HEK293 (cell line): ENCODE measurements around the gene CADM1.

Experiments used
- KLF16 ChIP-seq: fragments of 450-650 bp; formaldehyde crosslinking; IDR thresholded peaks from 2 replicates; pipeline ENCODE4 v1.5.1; 2017; ENCODE audit warnings: missing biosample characterization, missing genetic modification characterization
- PRDM1 ChIP-seq: fragments of 450-650 bp; formaldehyde crosslinking; IDR thresholded peaks from 2 replicates; pipeline ENCODE4; 2016; ENCODE audit warnings: missing biosample characterization, missing genetic modification characterization
- PRDM10 ChIP-seq: fragments of 450-650 bp; formaldehyde crosslinking; IDR thresholded peaks from 2 replicates; pipeline ENCODE4 v1.5.1; 2016; ENCODE audit warnings: missing biosample characterization, missing genetic modification characterization
- TCF7L2 ChIP-seq: IDR thresholded peaks from 2 replicates; pipeline ENCODE4 v1.6.1; 2011; ENCODE audit warnings: low read depth, mild to moderate bottlenecking, inconsistent platforms, low read length, moderate library complexity, borderline replicate concordance
- YY1 ChIP-seq: fragments of 450-650 bp; formaldehyde crosslinking; IDR thresholded peaks from 2 replicates; pipeline ENCODE4 v1.5.1; 2018; ENCODE audit warnings: missing biosample characterization, missing genetic modification characterization
- ZBTB26 ChIP-seq: fragments of 450-650 bp; formaldehyde crosslinking; optimal IDR thresholded peaks from 2 replicates; pipeline ENCODE3; 2016; ENCODE audit warnings: missing biosample characterization, mild to moderate bottlenecking, missing genetic modification characterization
- ZNF266 ChIP-seq: fragments of 450-650 bp; formaldehyde crosslinking; IDR thresholded peaks from 2 replicates; pipeline ENCODE4 v1.5.1; 2016; ENCODE audit warnings: missing biosample characterization, missing genetic modification characterization, low read depth
- ZNF513 ChIP-seq: fragments of 450-650 bp; IDR thresholded peaks from 2 replicates; pipeline ENCODE4 v1.5.1; 2018; ENCODE audit warnings: missing biosample characterization, missing genetic modification characterization
- ZNF626 ChIP-seq: fragments of 450-650 bp; sonication (Bioruptor Pico); formaldehyde crosslinking; IDR thresholded peaks from 2 replicates; pipeline ENCODE4 v1.5.1; 2018; ENCODE audit warnings: missing biosample characterization, missing genetic modification characterization, inconsistent platforms
- ZNF707 ChIP-seq: fragments of 450-650 bp; formaldehyde crosslinking; IDR thresholded peaks from 2 replicates; pipeline ENCODE4 v1.5.1; 2016; ENCODE audit warnings: missing biosample characterization, missing genetic modification characterization
- TF ChIP-seq, protein P1 (sequence below): fragments of 450-650 bp; formaldehyde crosslinking; IDR thresholded peaks from 2 replicates; pipeline ENCODE4 v1.5.1; 2016; ENCODE audit warnings: missing biosample characterization, missing genetic modification characterization
- TF ChIP-seq, protein P2 (sequence below): fragments of 450-650 bp; formaldehyde crosslinking; IDR thresholded peaks from 2 replicates; pipeline ENCODE4 v1.5.1; 2016; ENCODE audit warnings: missing biosample characterization, missing genetic modification characterization
- TF ChIP-seq, protein P3 (sequence below): fragments of 450-650 bp; formaldehyde crosslinking; conservative IDR thresholded peaks from 2 replicates; pipeline ENCODE4 v1.5.1; 2016; ENCODE audit warnings: low read depth, missing biosample characterization, missing genetic modification characterization
- TF ChIP-seq, protein P4 (sequence below): fragments of 450-650 bp; formaldehyde crosslinking; IDR thresholded peaks from 2 replicates; pipeline ENCODE4 v1.5.1; 2016; ENCODE audit warnings: missing biosample characterization, missing genetic modification characterization

DNA sequence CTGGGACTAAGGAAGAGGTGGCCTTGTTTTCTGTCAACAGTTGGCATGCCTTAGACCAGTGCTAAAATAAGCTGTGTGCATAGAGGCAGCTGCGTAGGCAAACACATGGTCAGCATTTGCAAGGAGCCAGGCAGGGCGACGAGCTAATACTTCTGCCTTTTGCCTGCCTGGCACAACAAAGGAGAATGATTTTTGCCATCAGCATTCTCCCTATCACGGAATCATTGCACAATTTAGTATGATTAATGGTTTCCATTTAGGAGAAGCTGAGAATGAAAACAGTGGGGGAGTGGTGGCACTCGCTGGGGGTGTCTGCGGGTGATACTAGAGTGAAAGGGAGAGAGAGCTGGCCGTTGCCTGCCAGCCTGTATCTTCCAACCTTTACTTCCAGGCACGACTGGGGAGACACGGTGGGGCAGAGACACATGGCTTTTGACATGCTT, 336.0 kb downstream of the CADM1 start:
- no peak for TF ChIP-seq ZBTB26 (tag by site-specific recombination)
- TF ChIP-seq, protein P1, sequence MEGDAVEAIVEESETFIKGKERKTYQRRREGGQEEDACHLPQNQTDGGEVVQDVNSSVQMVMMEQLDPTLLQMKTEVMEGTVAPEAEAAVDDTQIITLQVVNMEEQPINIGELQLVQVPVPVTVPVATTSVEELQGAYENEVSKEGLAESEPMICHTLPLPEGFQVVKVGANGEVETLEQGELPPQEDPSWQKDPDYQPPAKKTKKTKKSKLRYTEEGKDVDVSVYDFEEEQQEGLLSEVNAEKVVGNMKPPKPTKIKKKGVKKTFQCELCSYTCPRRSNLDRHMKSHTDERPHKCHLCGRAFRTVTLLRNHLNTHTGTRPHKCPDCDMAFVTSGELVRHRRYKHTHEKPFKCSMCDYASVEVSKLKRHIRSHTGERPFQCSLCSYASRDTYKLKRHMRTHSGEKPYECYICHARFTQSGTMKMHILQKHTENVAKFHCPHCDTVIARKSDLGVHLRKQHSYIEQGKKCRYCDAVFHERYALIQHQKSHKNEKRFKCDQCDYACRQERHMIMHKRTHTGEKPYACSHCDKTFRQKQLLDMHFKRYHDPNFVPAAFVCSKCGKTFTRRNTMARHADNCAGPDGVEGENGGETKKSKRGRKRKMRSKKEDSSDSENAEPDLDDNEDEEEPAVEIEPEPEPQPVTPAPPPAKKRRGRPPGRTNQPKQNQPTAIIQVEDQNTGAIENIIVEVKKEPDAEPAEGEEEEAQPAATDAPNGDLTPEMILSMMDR (tag by site-specific recombination): no peak
- no peak for TF ChIP-seq ZNF513 (tag by site-specific recombination)
- no peak for TF ChIP-seq ZNF707
- TF ChIP-seq, protein P2, sequence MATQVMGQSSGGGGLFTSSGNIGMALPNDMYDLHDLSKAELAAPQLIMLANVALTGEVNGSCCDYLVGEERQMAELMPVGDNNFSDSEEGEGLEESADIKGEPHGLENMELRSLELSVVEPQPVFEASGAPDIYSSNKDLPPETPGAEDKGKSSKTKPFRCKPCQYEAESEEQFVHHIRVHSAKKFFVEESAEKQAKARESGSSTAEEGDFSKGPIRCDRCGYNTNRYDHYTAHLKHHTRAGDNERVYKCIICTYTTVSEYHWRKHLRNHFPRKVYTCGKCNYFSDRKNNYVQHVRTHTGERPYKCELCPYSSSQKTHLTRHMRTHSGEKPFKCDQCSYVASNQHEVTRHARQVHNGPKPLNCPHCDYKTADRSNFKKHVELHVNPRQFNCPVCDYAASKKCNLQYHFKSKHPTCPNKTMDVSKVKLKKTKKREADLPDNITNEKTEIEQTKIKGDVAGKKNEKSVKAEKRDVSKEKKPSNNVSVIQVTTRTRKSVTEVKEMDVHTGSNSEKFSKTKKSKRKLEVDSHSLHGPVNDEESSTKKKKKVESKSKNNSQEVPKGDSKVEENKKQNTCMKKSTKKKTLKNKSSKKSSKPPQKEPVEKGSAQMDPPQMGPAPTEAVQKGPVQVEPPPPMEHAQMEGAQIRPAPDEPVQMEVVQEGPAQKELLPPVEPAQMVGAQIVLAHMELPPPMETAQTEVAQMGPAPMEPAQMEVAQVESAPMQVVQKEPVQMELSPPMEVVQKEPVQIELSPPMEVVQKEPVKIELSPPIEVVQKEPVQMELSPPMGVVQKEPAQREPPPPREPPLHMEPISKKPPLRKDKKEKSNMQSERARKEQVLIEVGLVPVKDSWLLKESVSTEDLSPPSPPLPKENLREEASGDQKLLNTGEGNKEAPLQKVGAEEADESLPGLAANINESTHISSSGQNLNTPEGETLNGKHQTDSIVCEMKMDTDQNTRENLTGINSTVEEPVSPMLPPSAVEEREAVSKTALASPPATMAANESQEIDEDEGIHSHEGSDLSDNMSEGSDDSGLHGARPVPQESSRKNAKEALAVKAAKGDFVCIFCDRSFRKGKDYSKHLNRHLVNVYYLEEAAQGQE (tag by site-specific recombination): no peak
- TF ChIP-seq, protein P3, sequence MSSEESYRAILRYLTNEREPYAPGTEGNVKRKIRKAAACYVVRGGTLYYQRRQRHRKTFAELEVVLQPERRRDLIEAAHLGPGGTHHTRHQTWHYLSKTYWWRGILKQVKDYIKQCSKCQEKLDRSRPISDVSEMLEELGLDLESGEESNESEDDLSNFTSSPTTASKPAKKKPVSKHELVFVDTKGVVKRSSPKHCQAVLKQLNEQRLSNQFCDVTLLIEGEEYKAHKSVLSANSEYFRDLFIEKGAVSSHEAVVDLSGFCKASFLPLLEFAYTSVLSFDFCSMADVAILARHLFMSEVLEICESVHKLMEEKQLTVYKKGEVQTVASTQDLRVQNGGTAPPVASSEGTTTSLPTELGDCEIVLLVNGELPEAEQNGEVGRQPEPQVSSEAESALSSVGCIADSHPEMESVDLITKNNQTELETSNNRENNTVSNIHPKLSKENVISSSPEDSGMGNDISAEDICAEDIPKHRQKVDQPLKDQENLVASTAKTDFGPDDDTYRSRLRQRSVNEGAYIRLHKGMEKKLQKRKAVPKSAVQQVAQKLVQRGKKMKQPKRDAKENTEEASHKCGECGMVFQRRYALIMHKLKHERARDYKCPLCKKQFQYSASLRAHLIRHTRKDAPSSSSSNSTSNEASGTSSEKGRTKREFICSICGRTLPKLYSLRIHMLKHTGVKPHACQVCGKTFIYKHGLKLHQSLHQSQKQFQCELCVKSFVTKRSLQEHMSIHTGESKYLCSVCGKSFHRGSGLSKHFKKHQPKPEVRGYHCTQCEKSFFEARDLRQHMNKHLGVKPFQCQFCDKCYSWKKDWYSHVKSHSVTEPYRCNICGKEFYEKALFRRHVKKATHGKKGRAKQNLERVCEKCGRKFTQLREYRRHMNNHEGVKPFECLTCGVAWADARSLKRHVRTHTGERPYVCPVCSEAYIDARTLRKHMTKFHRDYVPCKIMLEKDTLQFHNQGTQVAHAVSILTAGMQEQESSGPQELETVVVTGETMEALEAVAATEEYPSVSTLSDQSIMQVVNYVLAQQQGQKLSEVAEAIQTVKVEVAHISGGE: no peak
- no peak for TF ChIP-seq KLF16
- TF ChIP-seq, protein P4, sequence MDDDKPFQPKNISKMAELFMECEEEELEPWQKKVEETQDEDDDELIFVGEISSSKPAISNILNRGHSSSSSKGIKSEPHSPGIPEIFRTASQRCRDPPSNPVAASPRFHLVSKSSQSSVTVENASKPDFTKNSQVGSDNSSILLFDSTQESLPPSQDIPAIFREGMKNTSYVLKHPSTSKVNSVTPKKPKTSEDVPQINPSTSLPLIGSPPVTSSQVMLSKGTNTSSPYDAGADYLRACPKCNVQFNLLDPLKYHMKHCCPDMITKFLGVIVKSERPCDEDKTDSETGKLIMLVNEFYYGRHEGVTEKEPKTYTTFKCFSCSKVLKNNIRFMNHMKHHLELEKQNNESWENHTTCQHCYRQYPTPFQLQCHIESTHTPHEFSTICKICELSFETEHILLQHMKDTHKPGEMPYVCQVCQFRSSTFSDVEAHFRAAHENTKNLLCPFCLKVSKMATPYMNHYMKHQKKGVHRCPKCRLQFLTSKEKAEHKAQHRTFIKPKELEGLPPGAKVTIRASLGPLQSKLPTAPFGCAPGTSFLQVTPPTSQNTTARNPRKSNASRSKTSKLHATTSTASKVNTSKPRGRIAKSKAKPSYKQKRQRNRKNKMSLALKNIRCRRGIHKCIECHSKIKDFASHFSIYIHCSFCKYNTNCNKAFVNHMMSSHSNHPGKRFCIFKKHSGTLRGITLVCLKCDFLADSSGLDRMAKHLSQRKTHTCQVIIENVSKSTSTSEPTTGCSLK (tag by site-specific recombination): no peak
- no peak for TF ChIP-seq ZNF626
- TF ChIP-seq TCF7L2: no peak
- TF ChIP-seq ZNF266 (tag by site-specific recombination): no peak
- no peak for TF ChIP-seq YY1 (tag by site-specific recombination)
- no peak for TF ChIP-seq PRDM10 (tag by site-specific recombination)
- TF ChIP-seq PRDM1 (tag by site-specific recombination): no peak
